Measurements from ENCODE around the gene CHRD.

GRCh38 chr3:184341925-184342324 lies 37.9 kb upstream of the CHRD start:
- TF ChIP-seq POLR2AphosphoS5 (IDR thresholded peaks at IDR 0.05; ENCODE audit: borderline replicate concordance, low read depth, low read length) (no peak), FOXP2 (optimal IDR thresholded peaks at IDR 0.05; ENCODE audit: control extremely low read depth, extremely low read length, insufficient read depth) (no peak)

Data from SK-N-MC (cell line).